PFSK-1 (cell line): ENCODE results near the gene BRPF3.

Experiments
- FOXP2 ChIP-seq: optimal IDR thresholded peaks from 2 replicates; pipeline ENCODE3; 2011; ENCODE audit warnings: borderline replicate concordance, control low read depth, inconsistent platforms; ENCODE audit not compliant: insufficient read depth; ENCODE audit errors: extremely low read length, extremely low read depth
- POLR2AphosphoS5 ChIP-seq: IDR thresholded peaks from 2 replicates; pipeline ENCODE4 v1.6.1; 2012; ENCODE audit warnings: low read depth, mild to moderate bottlenecking, control low read depth, low read length, moderate library complexity
- REST ChIP-seq, 2 experiments: IDR thresholded peaks; 2 replicates each; pipeline versions ENCODE4 v1.6.1 to v1.8.0; 2011 to 2012; ENCODE audit warnings: low read depth in 2 of 2, low read length in 2 of 2, control low read depth in 1 of 2, inconsistent platforms in 1 of 2, mild to moderate bottlenecking in 1 of 2, moderate library complexity in 1 of 2; ENCODE audit not compliant: insufficient read depth in 1 of 2
- SIN3A ChIP-seq: IDR thresholded peaks from 2 replicates; pipeline ENCODE4 v1.6.1; 2012; ENCODE audit warnings: mild to moderate bottlenecking, low read length, moderate library complexity, borderline replicate concordance; ENCODE audit not compliant: insufficient read depth
- TAF1 ChIP-seq: IDR thresholded peaks from 2 replicates; pipeline ENCODE4 v1.6.1; 2012; ENCODE audit warnings: low read length, control low read depth, borderline replicate concordance; ENCODE audit not compliant: insufficient read depth

The BRPF3 gene

GRCh38 chr6:36184311-36184710 is 12.2 kb upstream of the BRPF3 start:
- TF ChIP-seq FOXP2 (no peak), POLR2AphosphoS5 (no peak), REST (IDR thresholded peaks at IDR 0.05; ENCODE audit: insufficient read depth in 1 of 2, low read depth in 2 of 2, low read length in 2 of 2) (peak in 1 of 2 experiments; percentile 54; a peak in 1 of 4 replicates), SIN3A (no peak), TAF1 (no peak)

DNA sequence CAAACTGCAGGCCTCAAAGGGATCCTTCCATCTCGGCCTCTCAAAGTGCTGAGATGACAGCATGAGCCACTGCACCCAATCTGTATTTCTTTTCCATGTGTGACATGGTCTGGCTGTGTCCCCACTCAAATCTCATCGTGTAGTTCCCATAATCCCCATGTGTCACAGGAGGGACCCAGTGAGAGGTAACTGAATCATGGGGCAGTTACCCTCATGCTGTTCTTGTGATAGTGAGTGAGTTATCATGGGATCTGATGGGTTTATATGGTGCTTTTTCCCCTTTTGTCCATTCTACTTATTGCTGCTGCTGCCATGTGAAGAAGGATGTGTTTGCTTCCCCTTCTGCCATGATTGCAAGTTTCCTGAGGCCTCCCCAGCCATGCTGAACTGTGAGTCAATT is 10.3 kb upstream of the BRPF3 start:
- TF ChIP-seq FOXP2: no peak

DNA sequence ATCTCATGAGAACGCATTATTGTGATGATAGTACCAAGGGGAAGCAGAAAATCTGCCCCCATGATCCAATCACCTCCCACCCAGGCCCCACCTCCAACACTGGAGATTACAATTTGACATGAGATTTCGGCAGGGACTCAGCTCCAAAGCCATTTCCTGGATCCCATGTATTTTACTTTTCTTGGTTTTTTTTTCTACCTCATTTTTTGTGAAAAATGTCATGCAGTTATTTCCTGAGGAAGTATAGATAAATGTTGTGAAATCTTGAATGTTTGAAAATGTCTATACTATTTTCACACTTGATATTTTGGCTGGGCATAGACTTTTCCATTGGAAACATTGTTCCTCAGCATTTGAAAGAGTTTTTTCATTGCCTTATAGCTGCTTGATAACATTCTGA is 9.1 kb upstream of the BRPF3 start:
- TF ChIP-seq FOXP2: no peak
- TF ChIP-seq TAF1: no peak
- no peak for TF ChIP-seq SIN3A
- no peak for TF ChIP-seq POLR2AphosphoS5
- TF ChIP-seq REST (IDR thresholded peaks at IDR 0.05; ENCODE audit: insufficient read depth in 1 of 2, low read depth in 2 of 2, low read length in 2 of 2): no peak

- TF ChIP-seq FOXP2: no peak
- TF ChIP-seq SIN3A: no peak
- no peak for TF ChIP-seq TAF1
- TF ChIP-seq REST (IDR thresholded peaks at IDR 0.05; ENCODE audit: insufficient read depth in 1 of 2, low read depth in 2 of 2, low read length in 2 of 2): no peak
- no peak for TF ChIP-seq POLR2AphosphoS5
These were observed 952 bp upstream of the BRPF3 start for GRCh38 chr6:36195471-36196112.

GRCh38 chr6:36196880-36197548 is 470 bp downstream of the BRPF3 start:
- TF ChIP-seq TAF1: peak; percentile 76; the same call in 1 of the 2 replicates
- no peak for TF ChIP-seq SIN3A
- TF ChIP-seq POLR2AphosphoS5: peak; percentile 87

GRCh38 chr6:36197739-36198221 is 1.2 kb downstream of the BRPF3 start:
- TF ChIP-seq TAF1 (no peak), POLR2AphosphoS5 (no peak), FOXP2 (no peak), SIN3A (no peak), REST (IDR thresholded peaks at IDR 0.05; ENCODE audit: insufficient read depth in 1 of 2, low read depth in 2 of 2, low read length in 2 of 2) (no peak)
